Smooth muscle cell (in vitro differentiated cells): ENCODE measurements around the gene GABRA4. TPM values are rescaled to one million over a fixed set of nuclear protein-coding genes. Genes with fewer than 3 reads are reported as not detected.

ENCODE experiments used
- DNase-seq: peaks from one replicate; lab custom pipeline; 2025; ENCODE audit not compliant: unreplicated experiment; lab: John Stamatoyannopoulos, UW
- H2AFZ ChIP-seq: fragments of 200-600 bp; sonication (generic); 2 replicates; pipeline ENCODE4 v1.6.0; 2016; ENCODE audit warnings: antibody characterized with exemption, low read depth, mild to moderate bottlenecking
- H3F3A ChIP-seq: fragments of 200-600 bp; sonication (generic); 2 replicates; pipeline ENCODE4 v1.6.0; 2017; ENCODE audit warnings: antibody characterized with exemption, low read depth
- H3K27ac ChIP-seq: fragments of 200-600 bp; sonication (generic); 2 replicates; pipeline ENCODE4 v1.5.1; 2016; ENCODE audit warnings: low read depth, mild to moderate bottlenecking
- H3K27me3 ChIP-seq: fragments of 200-600 bp; sonication (generic); 2 replicates; pipeline ENCODE4 v1.6.1; 2016; ENCODE audit warnings: low read depth, mild to moderate bottlenecking
- H3K36me3 ChIP-seq: fragments of 200-600 bp; sonication (generic); 2 replicates; pipeline ENCODE4 v1.5.1; 2016; ENCODE audit warnings: low read depth
- H3K4me1 ChIP-seq: fragments of 200-600 bp; sonication (generic); 2 replicates; pipeline ENCODE4 v1.5.1; 2016; ENCODE audit warnings: low read depth
- H3K4me2 ChIP-seq: fragments of 200-600 bp; sonication (generic); 2 replicates; pipeline ENCODE4 v1.6.0; 2016; ENCODE audit warnings: mild to moderate bottlenecking
- H3K4me3 ChIP-seq: fragments of 200-600 bp; sonication (generic); 2 replicates; pipeline ENCODE4 v1.5.1; 2016; ENCODE audit warnings: mild to moderate bottlenecking
- H3K79me2 ChIP-seq: fragments of 200-600 bp; sonication (generic); 2 replicates; pipeline ENCODE4 v1.6.0; 2016; ENCODE audit warnings: low read depth, mild to moderate bottlenecking
- H3K9ac ChIP-seq: fragments of 200-600 bp; sonication (generic); 2 replicates; pipeline ENCODE4 v1.6.0; 2016; ENCODE audit warnings: low read depth
- H3K9me3 ChIP-seq: fragments of 200-600 bp; sonication (generic); replicated peaks from 2 replicates; pipeline ENCODE4 v1.5.1; 2016; ENCODE audit warnings: low read depth
- H4K20me1 ChIP-seq: fragments of 200-600 bp; sonication (generic); 2 replicates; pipeline ENCODE4 v1.6.0; 2016; ENCODE audit warnings: low read depth
- WGBS: methylation state at CpG from one replicate; pipeline ENCODE4 v1.1.7; 2016; ENCODE audit warnings: low lambda C conversion rate; 5-methylcytosine and 5-hydroxymethylcytosine counted together
- polyA plus RNA-seq: library from polyadenylated mRNA; unstranded; fragments of >200 nt; fragmentation: Nextera tagmentation; extraction: Ambion mirVana; gene quantifications from 2 replicates; pipeline ENCODE4 v1.2.1, GENCODE V29; 2016
- total RNA-seq: library from RNA; depleted of rRNA; stranded (reverse); fragments of >200 nt; gene quantifications from 2 replicates; pipeline ENCODE4 v1.2.3, GENCODE V29; 2014
- TF ChIP-seq, protein P1 (sequence below): fragments of 200-600 bp; sonication (generic); IDR thresholded peaks from 2 replicates; pipeline ENCODE4 v1.5.1; 2017; ENCODE audit warnings: borderline replicate concordance, mild to moderate bottlenecking, antibody characterized with exemption; ENCODE audit not compliant: insufficient read depth, poor library complexity, severe bottlenecking

GABRA4 gene
- total and polyA plus RNA-seq, 2 experiments from 2014 or later, result not detected

DNA sequence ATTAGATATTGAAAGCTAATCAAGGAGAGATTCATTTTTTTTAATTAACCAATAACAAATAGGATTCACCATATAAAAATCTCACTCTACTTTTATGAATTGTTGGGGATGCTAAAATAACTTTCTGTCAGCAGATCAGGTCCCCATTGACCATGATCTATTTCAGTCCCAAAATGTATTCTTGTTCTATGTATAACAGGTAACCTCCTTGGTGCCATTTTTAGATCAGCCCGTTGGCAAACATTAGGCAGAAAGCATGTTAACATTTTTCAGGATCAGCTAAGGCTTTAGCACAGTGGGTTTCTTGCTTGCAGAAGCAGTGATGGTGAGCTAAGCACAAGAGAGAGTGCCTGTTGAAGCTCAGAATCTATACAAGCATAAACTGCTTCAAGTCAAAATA is 43.6 kb downstream of the GABRA4 start:
- H3K79me2 ChIP-seq, result no peaks in the 10 kb centered on the region
- no peak overlapping the region for H3K27ac ChIP-seq
- no peak for DNase-seq
- H4K20me1 ChIP-seq, result no peaks in the 10 kb centered on the region
- H3K4me1 ChIP-seq, result no peaks in the 10 kb centered on the region
- 66% methylated on average over 1 of the region's 1 CpG for WGBS
- no peaks in the 10 kb centered on the region for H3K36me3 ChIP-seq
- no peak overlapping the region for H2AFZ ChIP-seq
- H3K9me3 ChIP-seq, result no peaks in the 10 kb centered on the region
- H3F3A ChIP-seq, result no peaks in the 10 kb centered on the region
- no peak overlapping the region for H3K4me2 ChIP-seq
- TF ChIP-seq, protein P1, sequence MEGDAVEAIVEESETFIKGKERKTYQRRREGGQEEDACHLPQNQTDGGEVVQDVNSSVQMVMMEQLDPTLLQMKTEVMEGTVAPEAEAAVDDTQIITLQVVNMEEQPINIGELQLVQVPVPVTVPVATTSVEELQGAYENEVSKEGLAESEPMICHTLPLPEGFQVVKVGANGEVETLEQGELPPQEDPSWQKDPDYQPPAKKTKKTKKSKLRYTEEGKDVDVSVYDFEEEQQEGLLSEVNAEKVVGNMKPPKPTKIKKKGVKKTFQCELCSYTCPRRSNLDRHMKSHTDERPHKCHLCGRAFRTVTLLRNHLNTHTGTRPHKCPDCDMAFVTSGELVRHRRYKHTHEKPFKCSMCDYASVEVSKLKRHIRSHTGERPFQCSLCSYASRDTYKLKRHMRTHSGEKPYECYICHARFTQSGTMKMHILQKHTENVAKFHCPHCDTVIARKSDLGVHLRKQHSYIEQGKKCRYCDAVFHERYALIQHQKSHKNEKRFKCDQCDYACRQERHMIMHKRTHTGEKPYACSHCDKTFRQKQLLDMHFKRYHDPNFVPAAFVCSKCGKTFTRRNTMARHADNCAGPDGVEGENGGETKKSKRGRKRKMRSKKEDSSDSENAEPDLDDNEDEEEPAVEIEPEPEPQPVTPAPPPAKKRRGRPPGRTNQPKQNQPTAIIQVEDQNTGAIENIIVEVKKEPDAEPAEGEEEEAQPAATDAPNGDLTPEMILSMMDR, result no peak
- no peak overlapping the region for H3K9ac ChIP-seq
- no peak overlapping the region for H3K4me3 ChIP-seq
- H3K27me3 ChIP-seq, result peaks cover 5% of the 10 kb centered on the region

DNA sequence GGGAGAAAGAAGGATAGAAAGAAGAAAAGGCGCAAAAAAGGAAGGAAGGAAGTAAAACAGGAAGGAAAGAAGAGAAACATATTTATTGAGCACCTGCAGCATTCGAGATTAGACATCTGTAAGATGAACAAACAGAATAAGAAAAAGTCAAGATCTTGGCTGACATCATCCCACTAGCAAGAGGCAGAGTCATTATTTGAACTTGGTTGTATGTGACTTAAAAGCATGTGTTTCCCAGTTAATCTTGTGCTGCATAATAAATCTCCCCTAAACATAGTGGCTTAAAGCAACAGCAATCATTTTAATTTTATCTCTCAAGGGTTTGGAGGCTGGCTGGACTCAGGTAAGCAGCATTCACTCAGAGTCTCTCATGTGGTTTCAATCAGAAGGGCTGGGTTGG is 45.8 kb downstream of the GABRA4 start:
- peak overlapping the region; percentile 27 for H3K4me2 ChIP-seq
- no peak overlapping the region for H2AFZ ChIP-seq
- TF ChIP-seq, protein P1, result no peak
- H3K4me3 ChIP-seq, result no peak overlapping the region
- no peaks in the 10 kb centered on the region for H3F3A ChIP-seq
- H3K4me1 ChIP-seq, result no peaks in the 10 kb centered on the region
- 71% methylated on average over 2 of the region's 2 CpGs for WGBS
- peak overlapping the region; percentile 51 for H3K9ac ChIP-seq
- no peaks in the 10 kb centered on the region for H3K9me3 ChIP-seq
- H3K27me3 ChIP-seq, result no peaks in the 10 kb centered on the region
- H3K36me3 ChIP-seq, result no peaks in the 10 kb centered on the region
- H3K79me2 ChIP-seq, result no peaks in the 10 kb centered on the region
- DNase-seq, result no peak
- no peaks in the 10 kb centered on the region for H4K20me1 ChIP-seq
- H3K27ac ChIP-seq, result peak overlapping the region; percentile 54

DNA sequence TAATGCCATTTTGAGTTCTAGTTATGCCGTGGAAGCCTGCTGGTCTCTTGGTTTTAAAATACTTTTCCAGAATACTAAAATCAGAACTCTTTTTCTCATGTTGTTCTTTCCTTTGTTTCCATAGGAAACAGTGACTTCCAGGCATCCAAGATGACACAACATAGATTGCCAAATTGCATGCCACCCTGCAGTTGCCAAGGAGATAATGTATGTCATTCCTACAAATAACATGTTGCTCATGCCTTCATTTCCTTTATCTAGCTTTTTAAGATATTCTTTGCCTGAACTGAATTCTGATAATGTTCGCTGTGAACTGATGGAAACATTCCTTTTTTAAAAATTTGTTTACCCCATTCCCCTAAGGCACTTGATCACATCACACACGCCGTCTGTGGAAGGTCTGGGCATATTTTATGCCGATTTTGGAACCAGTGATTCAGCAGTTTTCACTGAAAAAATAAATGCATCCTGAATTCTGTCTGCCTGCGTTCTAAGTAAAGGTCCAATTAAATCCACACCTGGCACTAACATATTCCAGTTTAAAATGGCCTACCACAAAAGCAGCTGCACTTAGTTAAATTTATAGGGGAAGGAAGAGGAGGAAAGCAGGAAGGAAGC is 46.4 kb downstream of the GABRA4 start:
- no peak for DNase-seq
- TF ChIP-seq, protein P1, result no peak
- peak overlapping the region; percentile 27 for H3K4me2 ChIP-seq
- no peaks in the 10 kb centered on the region for H3K27me3 ChIP-seq
- no peaks in the 10 kb centered on the region for H3K4me1 ChIP-seq
- no peaks in the 10 kb centered on the region for H3F3A ChIP-seq
- peak overlapping the region; percentile 54 for H3K27ac ChIP-seq
- peak overlapping the region; percentile 51 for H3K9ac ChIP-seq
- H3K79me2 ChIP-seq, result no peaks in the 10 kb centered on the region
- 83% methylated on average over 6 of the region's 6 CpGs for WGBS
- no peaks in the 10 kb centered on the region for H4K20me1 ChIP-seq
- no peaks in the 10 kb centered on the region for H3K36me3 ChIP-seq
- H3K4me3 ChIP-seq, result no peak overlapping the region
- no peaks in the 10 kb centered on the region for H3K9me3 ChIP-seq
- H2AFZ ChIP-seq, result no peak overlapping the region

DNA sequence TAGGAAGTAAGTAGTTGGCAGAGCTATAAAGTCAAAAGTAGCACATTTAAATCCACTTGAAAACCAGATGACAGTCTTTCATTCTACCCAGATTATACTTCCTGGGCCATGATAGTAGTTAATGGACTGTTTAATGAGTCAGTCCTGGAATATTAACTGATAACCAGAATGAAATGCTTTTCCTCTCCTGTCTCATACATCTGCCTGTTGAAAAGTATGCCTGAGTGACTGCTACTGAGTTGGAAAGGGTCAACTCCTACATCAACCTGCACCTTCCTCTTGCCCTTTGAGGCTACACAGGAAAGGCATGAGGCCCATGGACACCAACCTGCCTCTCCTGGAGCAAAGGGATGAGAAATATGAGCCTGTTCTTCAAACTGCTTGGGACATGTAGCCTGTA is 48.3 kb downstream of the GABRA4 start:
- Histone ChIP-seq H3K9me3 (no peaks in the 10 kb centered on the region), H2AFZ (no peak overlapping the region), H3F3A (no peaks in the 10 kb centered on the region), H3K36me3 (no peaks in the 10 kb centered on the region), H3K27me3 (no peaks in the 10 kb centered on the region), H3K4me2 (no peak overlapping the region), H3K79me2 (no peaks in the 10 kb centered on the region), H3K4me3 (no peak overlapping the region), H3K4me1 (no peaks in the 10 kb centered on the region), H4K20me1 (no peaks in the 10 kb centered on the region), H3K27ac (no peak overlapping the region), H3K9ac (no peak overlapping the region)
- DNase-seq, result no peak
- TF ChIP-seq, protein P1, result no peak
